Erythroblast (primary cell): ENCODE data around the gene EXOC2.

ENCODE experiments used
- GATA1 ChIP-seq: IDR thresholded peaks from 2 replicates; pipeline ENCODE4 v1.6.1; 2011; ENCODE audit warnings: low read depth, mild to moderate bottlenecking, control low read depth, low read length, moderate library complexity
- POLR2A ChIP-seq: IDR thresholded peaks from 2 replicates; pipeline ENCODE4 v1.6.1; 2011; ENCODE audit warnings: mild to moderate bottlenecking, low read length

- TF ChIP-seq POLR2A (peak; percentile 21), GATA1 (no peak)
These were observed 181.3 kb downstream of the EXOC2 start for GRCh38 chr6:511488-512137.
